Suprapubic skin (tissue), 4 donors: Measurements from ENCODE around the gene SRRT. TPM values are rescaled to one million over a fixed set of nuclear protein-coding genes. Genes with fewer than 3 reads are reported as not detected.

Experiments used
- DNase-seq, 2 donors: peaks; one replicate each; pipeline ENCODE4 v3.0.0-alpha.2; 2019; ENCODE audit warnings: low spot score in 2 of 2
- H3K27ac ChIP-seq: fragments of 200-600 bp; sonication (generic); one replicate; pipeline ENCODE4 v1.5.1; 2019
- H3K27me3 ChIP-seq: fragments of 200-600 bp; sonication (generic); one replicate; pipeline ENCODE4 v1.5.1; 2019
- H3K36me3 ChIP-seq: fragments of 200-600 bp; sonication (generic); one replicate; pipeline ENCODE4 v1.5.1; 2019
- H3K4me1 ChIP-seq: fragments of 200-600 bp; sonication (generic); one replicate; pipeline ENCODE4 v1.5.1; 2019
- H3K4me3 ChIP-seq: fragments of 200-600 bp; sonication (generic); one replicate; pipeline ENCODE4 v1.5.1; 2019; ENCODE audit warnings: mild to moderate bottlenecking
- H3K9me3 ChIP-seq: fragments of 200-600 bp; sonication (generic); one replicate; pipeline ENCODE4 v1.5.1; 2019
- CTCF ChIP-seq, 2 donors: fragments of 200-600 bp in 1 of 2; fragments of 450-650 bp in 1 of 2; sonication (generic) in 1 of 2; IDR thresholded peaks; one replicate each; pipeline ENCODE4 v1.5.1; 2016 to 2019; ENCODE audit warnings: antibody characterized with exemption in 2 of 2, mild to moderate bottlenecking in 1 of 2, moderate library complexity in 1 of 2
- EP300 ChIP-seq: sonication (generic); formaldehyde crosslinking; IDR thresholded peaks from one replicate; pipeline ENCODE4 v1.6.1; 2017; ENCODE audit warnings: antibody characterized with exemption
- POLR2A ChIP-seq, 2 donors: fragments of 450-650 bp; IDR thresholded peaks; one replicate each; pipeline ENCODE4 v1.6.1; 2017; ENCODE audit warnings: antibody characterized with exemption in 2 of 2, mild to moderate bottlenecking in 2 of 2, moderate library complexity in 2 of 2
- POLR2AphosphoS5 ChIP-seq, 3 donors: sonication (generic); formaldehyde crosslinking; IDR thresholded peaks; one replicate each; pipeline ENCODE4 v1.6.1; 2017; ENCODE audit warnings: antibody characterized with exemption in 3 of 3
- WGBS: methylation state at CpG from one replicate; pipeline ENCODE4 v1.1.5; 2018; 5-methylcytosine and 5-hydroxymethylcytosine counted together
- total RNA-seq, 4 donors: library from RNA; depleted of rRNA; stranded (reverse); fragments of >200 nt; gene quantifications; one replicate each; pipeline ENCODE4 v1.1.0, GENCODE V29; 2016

Gene SRRT
- total RNA-seq, 4 donors from 2014 or later, result 62.8 to 163 (median 92.8) TPM

DNA sequence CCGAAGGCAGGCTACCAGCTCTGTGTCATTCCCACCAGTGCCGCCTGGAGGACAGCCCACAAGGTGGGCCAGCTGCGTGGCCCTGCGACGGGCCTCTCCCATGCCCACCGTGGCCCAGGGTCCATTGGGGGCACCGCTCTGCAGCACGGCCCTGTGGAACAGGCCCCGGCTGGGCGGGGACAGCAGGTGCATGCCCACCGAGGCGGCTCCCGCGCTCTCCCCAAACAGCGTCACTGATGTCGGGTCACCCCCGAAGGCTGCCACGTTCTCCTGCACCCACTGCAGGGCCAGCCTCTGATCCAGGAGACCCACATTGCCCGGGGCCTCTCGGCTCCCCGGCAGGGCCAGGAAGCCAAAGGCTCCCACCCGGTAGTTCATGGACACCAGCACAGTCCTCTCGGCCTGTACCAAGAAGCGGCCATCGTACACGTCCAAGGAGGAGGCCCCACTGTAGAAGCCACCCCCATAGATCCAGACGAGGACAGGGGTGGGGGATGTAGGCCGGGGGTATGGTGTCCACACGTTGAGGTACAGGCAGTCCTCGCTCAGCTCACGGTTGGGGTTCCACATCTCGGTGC lies 18.5 kb downstream of the SRRT start:
- Histone ChIP-seq H3K4me1 (peaks cover 62% of the 10 kb centered on the region), H3K27me3 (peaks cover 35% of the 10 kb centered on the region)
- 88% methylated on average over 9 of the region's 32 CpGs for WGBS

DNA sequence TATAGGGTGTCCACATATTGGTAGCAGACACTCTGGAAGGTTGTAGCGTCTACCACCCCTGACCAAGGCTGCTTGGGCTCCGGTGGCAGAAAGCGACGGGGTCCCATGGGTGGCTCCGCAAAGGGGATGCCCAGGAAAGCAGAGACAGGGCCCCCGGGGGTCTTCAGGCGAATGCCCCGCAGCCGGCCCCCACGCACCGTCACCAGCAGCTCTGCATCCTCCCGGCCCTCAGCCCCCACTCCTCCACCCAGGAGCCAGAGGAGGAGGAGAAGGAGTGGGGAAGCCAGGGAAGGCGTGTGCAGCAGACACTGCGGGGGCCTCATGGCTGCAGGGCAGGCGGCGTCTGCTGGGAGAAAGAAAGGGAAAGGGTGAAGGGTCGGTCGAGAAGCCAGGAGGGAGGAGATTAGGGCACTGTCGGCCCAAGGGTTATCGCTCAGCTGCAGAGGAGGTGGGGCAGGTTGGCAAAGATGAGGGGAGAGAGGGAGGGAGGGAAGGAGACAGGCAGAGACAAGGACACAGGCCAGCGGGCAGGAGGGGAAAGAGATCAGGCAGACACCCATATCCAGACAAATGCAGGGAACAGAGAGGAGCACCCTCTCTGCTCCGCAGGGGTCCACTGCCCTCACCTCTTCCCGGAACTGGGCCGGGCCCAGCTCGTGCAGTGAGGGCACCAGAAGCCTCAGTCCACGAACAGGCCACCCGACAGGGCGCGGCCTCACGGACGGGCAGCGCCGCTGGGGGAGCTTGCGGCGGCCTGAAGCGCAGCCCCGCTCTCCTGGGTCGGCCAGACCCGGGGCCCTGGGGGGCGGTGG lies 19.2 kb downstream of the SRRT start:
- no peak for DNase-seq
- Histone ChIP-seq H3K4me1 (peaks cover 55% of the 10 kb centered on the region), H3K36me3 (no peaks in the 10 kb centered on the region), H3K27me3 (peaks cover 41% of the 10 kb centered on the region), H3K27ac (no peak overlapping the region), H3K9me3 (no peaks in the 10 kb centered on the region), H3K4me3 (peak overlapping the region; percentile 49)
- 48% methylated on average over 13 of the region's 40 CpGs for WGBS
- no peak for TF ChIP-seq POLR2AphosphoS5 (IDR thresholded peaks at IDR 0.05)
- TF ChIP-seq CTCF (IDR thresholded peaks at IDR 0.05), result no peak
- TF ChIP-seq EP300, result no peak
- TF ChIP-seq POLR2A (IDR thresholded peaks at IDR 0.05), result no peak

More for the DNA sequence above, 18.5 kb downstream of the SRRT start:
- H3K36me3 ChIP-seq, result peaks cover 2% of the 10 kb centered on the region
- TF ChIP-seq POLR2AphosphoS5 (IDR thresholded peaks at IDR 0.05) (no peak), EP300 (no peak), CTCF (IDR thresholded peaks at IDR 0.05) (no peak), POLR2A (IDR thresholded peaks at IDR 0.05) (no peak)
- no peaks in the 10 kb centered on the region for H3K9me3 ChIP-seq
- H3K27ac ChIP-seq, result no peak overlapping the region
- no peak overlapping the region for H3K4me3 ChIP-seq
- no peak for DNase-seq

DNA sequence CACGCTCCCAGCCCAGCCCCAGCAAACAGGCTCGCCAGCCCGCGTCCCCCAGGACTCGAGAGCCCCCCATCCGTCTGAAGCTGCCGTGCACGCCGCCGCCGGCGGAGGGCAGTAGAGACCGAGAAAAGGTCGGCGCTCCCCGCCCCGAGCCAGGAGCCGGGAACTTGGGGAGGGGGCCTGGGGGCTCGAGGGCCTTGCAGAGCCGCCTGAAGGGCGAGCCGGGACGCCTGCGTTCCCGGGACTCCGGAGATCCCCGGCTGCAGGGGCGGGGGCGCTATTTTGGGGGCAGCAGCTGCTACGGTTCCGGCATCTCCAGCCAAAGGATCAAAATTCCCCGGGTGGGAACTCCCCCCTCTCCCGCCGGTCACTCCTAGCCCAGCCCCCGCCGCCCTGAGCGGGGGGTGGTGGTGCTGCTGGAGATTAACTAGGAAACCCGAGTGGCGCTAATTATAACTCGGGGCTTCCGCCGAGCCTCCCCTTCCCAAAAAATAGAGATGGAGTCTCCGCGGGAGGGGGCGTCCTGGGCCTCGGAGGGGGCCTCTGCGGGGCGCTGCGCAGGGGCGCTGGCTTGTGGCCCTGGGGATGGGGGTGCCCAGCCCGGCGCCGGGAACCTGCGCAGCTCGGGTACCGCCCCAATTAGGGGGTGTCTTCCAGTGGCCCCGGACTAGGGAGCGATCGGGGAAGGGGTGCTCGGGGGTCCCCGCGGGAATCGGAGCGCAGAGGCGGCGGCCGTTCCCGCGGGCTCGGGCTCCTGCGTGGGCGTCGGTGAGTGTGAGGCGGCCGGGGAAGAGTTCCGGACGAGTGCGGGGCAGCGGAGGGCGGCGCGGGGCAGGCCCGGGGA lies 20.2 kb downstream of the SRRT start:
- Histone ChIP-seq H3K4me3 (peak overlapping the region; percentile 49), H3K27ac (no peak overlapping the region), H3K27me3 (peaks cover 49% of the 10 kb centered on the region)

GRCh38 chr7:100895701-100895955 lies 20.7 kb downstream of the SRRT start, which contains the start of gene ACHE:
Gene ACHE (minus strand): TSS chr7:100895888. CDS start chr7:100894232, 1,656 bp downstream.
- Histone ChIP-seq H3K36me3 (no peaks in the 10 kb centered on the region), H3K4me1 (peaks cover 43% of the 10 kb centered on the region), H3K4me3 (peak within 1 kb of the TSS; percentile 49), H3K27ac (no peak within 1 kb of the TSS), H3K9me3 (no peaks in the 10 kb centered on the region), H3K27me3 (peaks cover 50% of the 10 kb centered on the region)
- DNase-seq, result no peak
- TF ChIP-seq POLR2A (IDR thresholded peaks at IDR 0.05) (no peak), POLR2AphosphoS5 (IDR thresholded peaks at IDR 0.05) (no peak), CTCF (IDR thresholded peaks at IDR 0.05) (no peak), EP300 (no peak)
- WGBS, result no CpG with 5 or more reads among the region's 32 CpGs

More for the DNA sequence above, 20.2 kb downstream of the SRRT start:
- peaks cover 48% of the 10 kb centered on the region for H3K4me1 ChIP-seq
- H3K9me3 ChIP-seq, result no peaks in the 10 kb centered on the region
- peak in 1 of 2 donors; percentile 76 for DNase-seq
- H3K36me3 ChIP-seq, result no peaks in the 10 kb centered on the region
- no CpG with 5 or more reads among the region's 83 CpGs for WGBS
- TF ChIP-seq CTCF (IDR thresholded peaks at IDR 0.05) (peak; percentile 21 to 83), POLR2A (IDR thresholded peaks at IDR 0.05) (no peak)
